Spleen (tissue), 11 donors: Measurements from ENCODE around the gene ZNF516. TPM values are rescaled to one million over a fixed set of nuclear protein-coding genes. Genes with fewer than 3 reads are reported as not detected.

Source experiments
- DNase-seq: peaks from one replicate; pipeline ENCODE4 v3.0.0-alpha.2; 2020
- H3K27ac ChIP-seq, 8 donors: fragments of 200-600 bp; sonication (generic) in 7 of 8; 1 replicate in 4 of 8; 2 replicates in 4 of 8; pipeline versions ENCODE4 v1.5.0 to v1.8.0; 2016 to 2021; ENCODE audit warnings: inconsistent platforms in 4 of 8, mild to moderate bottlenecking in 4 of 8, moderate library complexity in 1 of 8
- H3K27me3 ChIP-seq, 7 donors: fragments of 200-600 bp; sonication (generic) in 6 of 7; replicated peaks in 1 of 7; 1 replicate in 4 of 7; 2 replicates in 3 of 7; pipeline versions ENCODE4 v1.5.0 to v1.8.0; 2016 to 2021; ENCODE audit warnings: inconsistent platforms in 3 of 7, mild to moderate bottlenecking in 1 of 7
- H3K36me3 ChIP-seq, 6 donors: fragments of 200-600 bp; sonication (generic) in 5 of 6; 1 replicate in 4 of 6; 2 replicates in 2 of 6; pipeline versions ENCODE4 v1.5.0 to v1.8.0; 2016 to 2021; ENCODE audit warnings: inconsistent platforms in 2 of 6
- H3K4me1 ChIP-seq, 6 donors: fragments of 200-600 bp; sonication (generic) in 5 of 6; 1 replicate in 3 of 6; 2 replicates in 3 of 6; pipeline versions ENCODE4 v1.5.0 to v1.8.0; 2016 to 2021; ENCODE audit warnings: inconsistent platforms in 3 of 6
- H3K4me3 ChIP-seq, 8 donors: fragments of 200-600 bp; sonication (generic) in 7 of 8; 1 replicate in 4 of 8; 2 replicates in 4 of 8; pipeline versions ENCODE4 v1.5.0 to v1.8.0; 2016 to 2021; ENCODE audit warnings: inconsistent platforms in 4 of 8, mild to moderate bottlenecking in 4 of 8, moderate library complexity in 2 of 8
- H3K9me3 ChIP-seq, 8 donors: fragments of 200-600 bp; sonication (generic) in 7 of 8; 1 replicate in 4 of 8; 2 replicates in 4 of 8; pipeline versions ENCODE4 v1.5.0 to v1.8.0; 2016 to 2021; ENCODE audit warnings: inconsistent platforms in 4 of 8
- CTCF ChIP-seq, 11 experiments: fragments of 200-600 bp in 7 of 11; fragments of 450-650 bp in 4 of 11; sonication (generic) in 4 of 11; IDR thresholded peaks in 8 of 11; conservative IDR thresholded peaks in 3 of 11; 1 replicate in 7 of 11; 2 replicates in 4 of 11; pipeline versions ENCODE4 v1.4.0 to v1.8.0; 2016 to 2021; ENCODE audit warnings: antibody characterized with exemption in 11 of 11, inconsistent platforms in 4 of 11, mild to moderate bottlenecking in 1 of 11
- POLR2A ChIP-seq, 3 donors: fragments of 450-650 bp; IDR thresholded peaks; one replicate each; pipeline ENCODE4 v1.5.1; 2017; ENCODE audit warnings: antibody characterized with exemption in 3 of 3, mild to moderate bottlenecking in 1 of 3
- POLR2AphosphoS5 ChIP-seq, 3 donors: sonication (generic); formaldehyde crosslinking; IDR thresholded peaks; one replicate each; pipeline ENCODE4 v1.5.1; 2017; ENCODE audit warnings: antibody characterized with exemption in 3 of 3
- WGBS, 5 donors: extraction: QIAGEN DNeasy Blood & Tissue Kit in 3 of 5; methylation state at CpG; one replicate each; pipeline versions ENCODE4 v1.1.5 to v1.1.7; 2013 to 2018; 5-methylcytosine and 5-hydroxymethylcytosine counted together
- intact Hi-C: fragments of 100-400 bp; cut with DNase I; formaldehyde crosslinking; loops from one replicate; pipeline ENCODE4 v1.15.0; 2023; ENCODE audit warnings: low total_unique reads
- polyA plus RNA-seq, 3 donors: library from polyadenylated mRNA; stranded (reverse); fragments of 200-250 nt; gene quantifications; one replicate each; pipeline ENCODE4 v1.2.1, GENCODE V29; 2013
- total RNA-seq, 7 donors: library from RNA; depleted of rRNA in 3 of 7; stranded (reverse); fragments of >200 nt in 3 of 7; fragmentation: NEBNext Ultra II Directional in 4 of 7; extraction: Animal tissue kit (Norgen Biotek cat#: 25700) in 4 of 7; gene quantifications; one replicate each; pipeline versions ENCODE4 v1.1.0 to v1.2.1, GENCODE V29; 2016 to 2021
- donor health status: healthy with polysubstance abuse.
- donor health status: DM: no; HTN: no; CAD: no; lungs with moderate emphysema.
- donor health status: DM: no; HTN: no; CAD: no.
- donor health status: Bipolar disorder and iron deficiency.
- donor health status: healthy.
- donor health status: DM: no; HTN: no; CAD: no.
- donor health status: DM: yes; HTN: yes; CAD: no.

The ZNF516 gene
- total and polyA plus RNA-seq, 10 donors = 4.5 to 58.4 (median 40.0) TPM

GRCh38 chr18:76486038-76486437, 9.0 kb downstream of the ZNF516 start:
- Histone ChIP-seq H3K4me3 (no peak overlapping the region), H3K4me1 (peaks cover 4 to 99% (median 48%) of the 10 kb centered on the region in 6 donors), H3K27me3 (peaks cover 0 to 6% (median 0%) of the 10 kb centered on the region in 7 donors), H3K27ac (peak overlapping the region in 2 of 8 donors; percentile 23 to 47), H3K9me3 (no peaks in the 10 kb centered on the region), H3K36me3 (peaks cover 0 to 10% (median 0%) of the 10 kb centered on the region in 6 donors)
- intact Hi-C loops = no loop called here
- TF ChIP-seq POLR2AphosphoS5 (IDR thresholded peaks at IDR 0.05) (no peak), POLR2A (IDR thresholded peaks at IDR 0.05) (no peak), CTCF (IDR thresholded peaks at IDR 0.05 in 8 of 11, conservative IDR thresholded peaks at IDR 0.05 in 3 of 11) (no peak)
- no peak for DNase-seq
- 77 to 84% (median 83%) methylated on average over 3 of the region's 3 CpGs for WGBS, 5 donors

- DNase-seq = no peak
- Histone ChIP-seq H3K27me3 (no peaks in the 10 kb centered on the region), H3K4me1 (peaks cover 4 to 99% (median 37%) of the 10 kb centered on the region in 6 donors), H3K9me3 (no peaks in the 10 kb centered on the region), H3K36me3 (peaks cover 0 to 10% (median 0%) of the 10 kb centered on the region in 6 donors), H3K27ac (no peak overlapping the region), H3K4me3 (no peak overlapping the region)
- whole genome bisulfite sequencing, 5 donors = 33 to 53% (median 43%) methylated on average over 6 of the region's 6 CpGs
- TF ChIP-seq CTCF (IDR thresholded peaks at IDR 0.05 in 8 of 11, conservative IDR thresholded peaks at IDR 0.05 in 3 of 11) (no peak), POLR2AphosphoS5 (IDR thresholded peaks at IDR 0.05) (no peak), POLR2A (IDR thresholded peaks at IDR 0.05) (no peak)
- intact Hi-C loops = no loop called here
Measured at GRCh38 chr18:76484749-76485387, 10.2 kb downstream of the ZNF516 start.

GRCh38 chr18:76483780-76484179, 11.3 kb downstream of the ZNF516 start:
- Histone ChIP-seq H3K27me3 (no peaks in the 10 kb centered on the region), H3K36me3 (peaks cover 0 to 10% (median 0%) of the 10 kb centered on the region in 6 donors), H3K4me1 (peaks cover 3 to 99% (median 30%) of the 10 kb centered on the region in 6 donors), H3K27ac (peak overlapping the region in 1 of 8 donors; percentile 41), H3K9me3 (no peaks in the 10 kb centered on the region), H3K4me3 (no peak overlapping the region)
- no peak for TF ChIP-seq CTCF (IDR thresholded peaks at IDR 0.05 in 8 of 11, conservative IDR thresholded peaks at IDR 0.05 in 3 of 11)
- TF ChIP-seq POLR2AphosphoS5 (IDR thresholded peaks at IDR 0.05) = no peak
- 72 to 92% (median 84%) methylated on average over 10 of the region's 10 CpGs for WGBS, 5 donors
- DNase-seq = no peak
- intact Hi-C loops = no loop called here

- Histone ChIP-seq H3K9me3 (no peaks in the 10 kb centered on the region), H3K4me1 (peaks cover 0 to 99% (median 25%) of the 10 kb centered on the region in 6 donors), H3K27ac (peak overlapping the region in 3 of 8 donors; percentile 3 to 41 (median 22)), H3K27me3 (no peaks in the 10 kb centered on the region), H3K36me3 (peaks cover 0 to 10% (median 0%) of the 10 kb centered on the region in 6 donors), H3K4me3 (no peak overlapping the region)
- DNase-seq = no peak
- WGBS, 5 donors = 86 to 93% (median 87%) methylated on average over 15 of the region's 15 CpGs
- TF ChIP-seq POLR2AphosphoS5 (IDR thresholded peaks at IDR 0.05) = no peak
- no peak for TF ChIP-seq POLR2A (IDR thresholded peaks at IDR 0.05)
- TF ChIP-seq CTCF (IDR thresholded peaks at IDR 0.05 in 8 of 11, conservative IDR thresholded peaks at IDR 0.05 in 3 of 11) = no peak
- intact Hi-C loops = no loop called here
Measured at GRCh38 chr18:76482971-76483691, 11.9 kb downstream of the ZNF516 start.
